GM20431 (cell line): ENCODE results near the gene DMXL2.
"Not testable (repeated sequence)": the region's sequence is repeated elsewhere in the genome, so short reads cannot be mapped to it uniquely, and the experiment has no call there.

Experiments
- in situ Hi-C: fragments of 300-500 bp; cut with MseI, MboI; formaldehyde crosslinking; loops from one replicate; pipeline ENCODE4 v1.15.0; 2020; ENCODE audit warnings: low sequenced_read_pairs; ENCODE audit not compliant: unreplicated experiment

Gene DMXL2

GRCh38 chr15:51503003-51503402, 119.6 kb downstream of the DMXL2 start:
- in situ Hi-C loops = no loop called here

- in situ Hi-C loops = no loop called here
Observed at GRCh38 chr15:51499379-51499976, 123.1 kb downstream of the DMXL2 start.

- in situ Hi-C loops = no loop called here
Observed at GRCh38 chr15:51497806-51498205, 124.8 kb downstream of the DMXL2 start.

GRCh38 chr15:51496246-51496645, 126.3 kb downstream of the DMXL2 start:
- in situ Hi-C loops = no loop called here

- in situ Hi-C loops = no loop called here
Observed at GRCh38 chr15:51494411-51495314, 127.9 kb downstream of the DMXL2 start.

GRCh38 chr15:51493892-51494291, 128.7 kb downstream of the DMXL2 start:
- in situ Hi-C loops = no loop called here

GRCh38 chr15:51492528-51492927, 130.0 kb downstream of the DMXL2 start:
- in situ Hi-C loops = no loop called here

GRCh38 chr15:51491941-51492340, 130.6 kb downstream of the DMXL2 start:
- in situ Hi-C loops = no loop called here

GRCh38 chr15:51484781-51485180, 137.8 kb downstream of the DMXL2 start:
- in situ Hi-C loops = no loop called here

GRCh38 chr15:51483985-51484384, 138.6 kb downstream of the DMXL2 start:
- in situ Hi-C loops = no loop called here

GRCh38 chr15:51483520-51483919, 139.1 kb downstream of the DMXL2 start:
- in situ Hi-C loops = no loop called here

GRCh38 chr15:51475736-51476135, 146.8 kb downstream of the DMXL2 start:
- in situ Hi-C loops = no loop called here

GRCh38 chr15:51470512-51470911, 152.1 kb downstream of the DMXL2 start:
- in situ Hi-C loops = no loop called here

- in situ Hi-C loops = no loop called here
Observed at GRCh38 chr15:51460796-51461195, 161.8 kb downstream of the DMXL2 start.

- in situ Hi-C loops = no loop called here
Observed at GRCh38 chr15:51450001-51450400, 172.6 kb downstream of the DMXL2 start.

- in situ Hi-C loops = no loop called here
Observed at GRCh38 chr15:51448622-51449399, 173.8 kb downstream of the DMXL2 start.

- in situ Hi-C loops = no loop called here
Observed at GRCh38 chr15:51447855-51448621, 174.5 kb downstream of the DMXL2 start.

- in situ Hi-C loops = not testable (repeated sequence)
Observed at GRCh38 chr15:51446029-51446744, 176.4 kb downstream of the DMXL2 start.

GRCh38 chr15:51444807-51445206, 177.8 kb downstream of the DMXL2 start:
- in situ Hi-C loops = no loop called here
